Measurements from ENCODE around the gene PLCG2.

- TF ChIP-seq CTCF (IDR thresholded peaks at IDR 0.05) (no peak), POLR2A (IDR thresholded peaks at IDR 0.05) (no peak)
These were observed 158.4 kb downstream of the PLCG2 start for GRCh38 chr16:81937305-81938038.
